DOHH2 (cell line): Measurements from ENCODE around the gene PCDHB16.
"Not testable (repeated sequence)": the region's sequence is repeated elsewhere in the genome, so short reads cannot be mapped to it uniquely, and the experiment has no call there.

Experiments used
- EZH2phosphoT487 ChIP-seq: fragments of 200-600 bp; sonication (generic); IDR thresholded peaks from 2 replicates; pipeline ENCODE4 v1.6.1; 2017; ENCODE audit warnings: borderline replicate concordance, mild to moderate bottlenecking, antibody characterized with exemption, low read length, moderate library complexity, mixed read lengths
- TF ChIP-seq, protein P1 (sequence below): fragments of 200-600 bp; sonication (generic); IDR thresholded peaks from one replicate; pipeline ENCODE4 v1.5.1; 2014; ENCODE audit warnings: antibody characterized with exemption, mild to moderate bottlenecking, low read depth, low read length; ENCODE audit not compliant: poor library complexity, severe bottlenecking

DNA sequence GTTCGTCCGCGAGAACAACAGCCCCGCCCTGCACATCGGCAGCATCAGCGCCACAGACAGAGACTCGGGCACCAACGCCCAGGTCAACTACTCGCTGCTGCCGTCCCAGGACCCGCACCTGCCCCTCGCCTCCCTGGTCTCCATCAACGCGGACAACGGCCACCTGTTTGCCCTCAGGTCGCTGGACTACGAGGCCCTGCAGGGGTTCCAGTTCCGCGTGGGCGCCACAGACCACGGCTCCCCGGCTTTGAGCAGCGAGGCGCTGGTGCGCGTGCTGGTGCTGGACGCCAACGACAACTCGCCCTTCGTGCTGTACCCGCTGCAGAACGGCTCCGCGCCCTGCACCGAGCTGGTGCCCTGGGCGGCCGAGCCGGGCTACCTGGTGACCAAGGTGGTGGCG is 28.1 kb downstream of the PCDHB16 start:
- TF ChIP-seq, protein P1, sequence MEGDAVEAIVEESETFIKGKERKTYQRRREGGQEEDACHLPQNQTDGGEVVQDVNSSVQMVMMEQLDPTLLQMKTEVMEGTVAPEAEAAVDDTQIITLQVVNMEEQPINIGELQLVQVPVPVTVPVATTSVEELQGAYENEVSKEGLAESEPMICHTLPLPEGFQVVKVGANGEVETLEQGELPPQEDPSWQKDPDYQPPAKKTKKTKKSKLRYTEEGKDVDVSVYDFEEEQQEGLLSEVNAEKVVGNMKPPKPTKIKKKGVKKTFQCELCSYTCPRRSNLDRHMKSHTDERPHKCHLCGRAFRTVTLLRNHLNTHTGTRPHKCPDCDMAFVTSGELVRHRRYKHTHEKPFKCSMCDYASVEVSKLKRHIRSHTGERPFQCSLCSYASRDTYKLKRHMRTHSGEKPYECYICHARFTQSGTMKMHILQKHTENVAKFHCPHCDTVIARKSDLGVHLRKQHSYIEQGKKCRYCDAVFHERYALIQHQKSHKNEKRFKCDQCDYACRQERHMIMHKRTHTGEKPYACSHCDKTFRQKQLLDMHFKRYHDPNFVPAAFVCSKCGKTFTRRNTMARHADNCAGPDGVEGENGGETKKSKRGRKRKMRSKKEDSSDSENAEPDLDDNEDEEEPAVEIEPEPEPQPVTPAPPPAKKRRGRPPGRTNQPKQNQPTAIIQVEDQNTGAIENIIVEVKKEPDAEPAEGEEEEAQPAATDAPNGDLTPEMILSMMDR = not testable (repeated sequence)
- not testable (repeated sequence) for TF ChIP-seq EZH2phosphoT487
